Lower lobe of right lung (tissue), 2 donors: Measurements from ENCODE around the gene COL26A1. TPM values are rescaled to one million over a fixed set of nuclear protein-coding genes. Genes with fewer than 3 reads are reported as not detected.

ENCODE experiments used
- ATAC-seq, 2 donors: fragments of 200-7000 bp; cut with Tn5 transposase; one replicate each; pipeline ENCODE4 v1.9.1; 2020 to 2022; ENCODE audit warnings: mild to moderate bottlenecking in 2 of 2, moderate library complexity in 2 of 2
- DNase-seq: peaks from one replicate; pipeline ENCODE4 v3.0.0-alpha.2; 2020
- H3K27ac ChIP-seq: fragments of 200-600 bp; one replicate; pipeline ENCODE4 v1.8.0; 2022
- H3K27me3 ChIP-seq: fragments of 200-600 bp; one replicate; pipeline ENCODE4 v1.8.0; 2022; ENCODE audit warnings: low read depth
- H3K36me3 ChIP-seq: fragments of 200-600 bp; one replicate; pipeline ENCODE4 v1.8.0; 2022; ENCODE audit warnings: mild to moderate bottlenecking
- H3K4me1 ChIP-seq: fragments of 200-600 bp; one replicate; pipeline ENCODE4 v1.8.0; 2022
- H3K4me3 ChIP-seq: fragments of 200-600 bp; one replicate; pipeline ENCODE4 v1.8.0; 2022; ENCODE audit warnings: mild to moderate bottlenecking
- H3K9me3 ChIP-seq: fragments of 200-600 bp; one replicate; pipeline ENCODE4 v1.8.0; 2022
- intact Hi-C: fragments of 100-400 bp; cut with DNase I; formaldehyde crosslinking; loops from one replicate; pipeline ENCODE4 v1.11.0; 2022
- total RNA-seq: library from RNA; stranded (reverse); fragmentation: NEBNext Ultra II Directional; extraction: Animal tissue kit (Norgen Biotek cat#: 25700); gene quantifications from one replicate; pipeline ENCODE4 v1.2.1, GENCODE V29; 2021
- TF ChIP-seq, protein P1 (sequence below): fragments of 200-600 bp; IDR thresholded peaks from one replicate; pipeline ENCODE4 v1.8.0; 2022; ENCODE audit warnings: antibody characterized with exemption, mild to moderate bottlenecking
- donor health status: DM: no; HTN: yes; CAD: no; lungs with severe emphysema.

COL26A1 gene
- total RNA-seq, 1 donor from 2014 or later: 0.24 TPM

DNA sequence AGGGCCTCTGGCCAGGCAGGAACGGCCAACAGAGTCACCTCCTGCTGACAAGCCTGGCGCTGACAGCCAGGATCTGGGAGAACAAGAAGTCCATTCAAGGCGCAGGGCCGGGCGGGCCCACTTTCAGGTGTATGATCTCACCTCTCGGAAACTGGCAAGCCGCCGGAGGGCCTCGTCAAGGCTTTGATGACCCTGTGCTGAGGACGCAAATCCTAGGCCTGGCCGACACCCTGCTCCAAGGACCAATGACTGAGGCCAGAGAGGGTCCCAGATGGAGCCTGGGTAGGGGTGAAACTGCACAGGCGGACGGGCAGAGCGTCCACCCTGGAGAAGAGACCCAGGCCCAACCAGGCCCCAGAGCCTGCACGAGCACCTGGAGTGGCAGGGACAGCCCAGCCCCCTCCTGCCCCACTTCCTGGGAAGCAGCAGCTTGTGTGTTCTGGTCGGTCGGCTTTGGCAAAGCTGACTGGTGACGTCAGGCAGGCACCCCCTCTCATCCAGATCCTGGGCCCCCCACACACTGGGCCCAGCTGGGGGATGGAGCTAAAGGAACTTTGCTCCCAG lies 235.8 kb downstream of the COL26A1 start:
- Histone ChIP-seq H3K9me3 (no peaks in the 10 kb centered on the region), H3K27ac (no peak overlapping the region), H3K4me3 (no peak overlapping the region), H3K36me3 (no peaks in the 10 kb centered on the region), H3K4me1 (peaks cover 11% of the 10 kb centered on the region), H3K27me3 (peaks cover 3% of the 10 kb centered on the region)
- ATAC-seq (peak; percentile 79 to 93), DNase-seq (peak; percentile 89)
- intact Hi-C loops: no loop called here
- TF ChIP-seq, protein P1, sequence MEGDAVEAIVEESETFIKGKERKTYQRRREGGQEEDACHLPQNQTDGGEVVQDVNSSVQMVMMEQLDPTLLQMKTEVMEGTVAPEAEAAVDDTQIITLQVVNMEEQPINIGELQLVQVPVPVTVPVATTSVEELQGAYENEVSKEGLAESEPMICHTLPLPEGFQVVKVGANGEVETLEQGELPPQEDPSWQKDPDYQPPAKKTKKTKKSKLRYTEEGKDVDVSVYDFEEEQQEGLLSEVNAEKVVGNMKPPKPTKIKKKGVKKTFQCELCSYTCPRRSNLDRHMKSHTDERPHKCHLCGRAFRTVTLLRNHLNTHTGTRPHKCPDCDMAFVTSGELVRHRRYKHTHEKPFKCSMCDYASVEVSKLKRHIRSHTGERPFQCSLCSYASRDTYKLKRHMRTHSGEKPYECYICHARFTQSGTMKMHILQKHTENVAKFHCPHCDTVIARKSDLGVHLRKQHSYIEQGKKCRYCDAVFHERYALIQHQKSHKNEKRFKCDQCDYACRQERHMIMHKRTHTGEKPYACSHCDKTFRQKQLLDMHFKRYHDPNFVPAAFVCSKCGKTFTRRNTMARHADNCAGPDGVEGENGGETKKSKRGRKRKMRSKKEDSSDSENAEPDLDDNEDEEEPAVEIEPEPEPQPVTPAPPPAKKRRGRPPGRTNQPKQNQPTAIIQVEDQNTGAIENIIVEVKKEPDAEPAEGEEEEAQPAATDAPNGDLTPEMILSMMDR: no peak

DNA sequence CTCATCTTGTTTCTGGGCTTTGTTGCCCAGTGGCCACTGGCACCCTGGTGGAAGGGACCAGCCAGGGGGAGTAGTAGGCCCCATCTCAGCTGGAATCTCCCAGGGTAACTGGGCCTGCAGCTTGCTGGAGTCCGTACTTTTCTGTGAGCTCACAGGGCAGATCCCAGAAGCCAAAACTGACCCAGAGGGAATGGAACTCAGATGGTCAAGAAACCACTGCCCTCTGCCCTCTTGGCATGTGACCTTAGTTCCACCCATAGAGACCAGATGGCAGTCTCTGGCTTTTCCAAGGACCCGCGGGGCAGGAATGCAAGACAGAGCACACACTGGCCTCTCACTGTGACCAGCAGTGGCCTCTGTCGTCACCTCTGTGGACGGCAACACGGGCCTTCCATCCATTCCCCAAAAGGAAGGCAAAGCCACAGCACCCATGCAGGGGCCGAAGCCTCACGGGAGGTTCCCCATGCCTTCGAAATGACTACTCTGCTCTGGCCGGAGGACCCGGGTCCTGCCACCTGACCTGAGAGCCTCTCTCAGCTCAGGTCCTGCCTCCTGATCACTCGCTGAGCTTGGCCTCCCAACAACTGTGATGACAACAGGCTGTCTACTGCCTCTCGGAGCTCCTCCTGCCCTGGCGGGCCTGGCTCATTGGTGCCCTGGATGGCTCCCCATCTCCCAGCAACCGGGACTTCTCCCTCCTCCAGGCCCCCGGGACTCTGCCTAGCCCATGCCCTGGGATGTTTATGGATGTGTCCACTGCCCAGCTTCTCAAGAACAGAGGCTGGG lies 236.5 kb downstream of the COL26A1 start:
- no peak overlapping the region for H3K4me3 ChIP-seq
- peak in 1 of 2 donors; percentile 12 for ATAC-seq
- no peaks in the 10 kb centered on the region for H3K9me3 ChIP-seq
- DNase-seq: no peak
- peaks cover 11% of the 10 kb centered on the region for H3K4me1 ChIP-seq
- intact Hi-C loops: no loop called here
- H3K27me3 ChIP-seq: peaks cover 3% of the 10 kb centered on the region
- TF ChIP-seq, protein P1: no peak
- no peaks in the 10 kb centered on the region for H3K36me3 ChIP-seq
- no peak overlapping the region for H3K27ac ChIP-seq

DNA sequence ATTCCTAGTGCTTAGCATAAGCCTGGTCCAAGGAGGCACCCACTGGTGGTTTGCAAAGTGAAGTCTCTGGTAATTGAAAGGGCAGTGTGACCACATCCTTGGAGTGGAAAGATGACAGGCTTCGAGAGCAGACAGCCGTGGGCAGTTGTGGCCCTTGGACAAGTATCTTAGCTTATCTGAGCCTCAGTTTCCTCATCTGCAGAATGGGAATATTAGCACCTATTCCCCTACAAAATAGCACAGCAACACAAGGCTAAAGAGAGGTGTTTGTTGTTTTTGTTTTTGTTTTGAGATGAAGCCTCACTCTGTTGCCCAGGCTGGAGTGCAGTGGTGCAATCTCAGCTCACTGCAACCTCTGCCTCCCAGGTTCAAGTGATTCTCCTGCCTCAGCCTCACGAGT lies 237.1 kb downstream of the COL26A1 start:
- peaks cover 11% of the 10 kb centered on the region for H3K4me1 ChIP-seq
- TF ChIP-seq, protein P1: no peak
- ATAC-seq: no peak

DNA sequence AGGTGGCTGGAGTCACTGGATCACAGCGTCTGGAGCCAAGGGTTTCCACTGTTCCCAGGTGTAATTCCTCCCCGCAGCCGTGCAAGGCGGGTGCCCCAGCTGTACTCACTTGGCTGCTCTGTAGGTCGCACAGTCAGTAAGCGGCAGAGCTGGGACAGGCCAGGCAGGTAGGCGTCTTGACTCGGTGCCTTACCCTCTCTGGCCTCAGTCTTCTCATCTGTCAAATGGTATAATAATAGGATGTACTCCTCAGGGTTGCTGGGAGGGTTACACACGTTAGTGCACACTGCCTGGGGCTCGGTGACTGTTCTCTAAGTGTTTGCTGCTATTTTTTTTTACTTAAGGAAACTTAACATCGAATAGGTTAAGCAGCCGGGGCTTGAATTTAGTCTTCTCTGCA lies 239.4 kb downstream of the COL26A1 start:
- intact Hi-C loops: no loop called here
- Histone ChIP-seq H3K4me3 (no peak overlapping the region), H3K9me3 (no peaks in the 10 kb centered on the region), H3K27ac (no peak overlapping the region), H3K4me1 (peaks cover 11% of the 10 kb centered on the region), H3K27me3 (peaks cover 3% of the 10 kb centered on the region), H3K36me3 (no peaks in the 10 kb centered on the region)
- no peak for DNase-seq
- ATAC-seq: no peak
- TF ChIP-seq, protein P1: no peak

More for the DNA sequence above, 237.1 kb downstream of the COL26A1 start:
- Histone ChIP-seq H3K4me3 (no peak overlapping the region), H3K27me3 (peaks cover 3% of the 10 kb centered on the region), H3K27ac (no peak overlapping the region), H3K9me3 (no peaks in the 10 kb centered on the region), H3K36me3 (no peaks in the 10 kb centered on the region)
- no peak for DNase-seq
- intact Hi-C loops: no loop called here

DNA sequence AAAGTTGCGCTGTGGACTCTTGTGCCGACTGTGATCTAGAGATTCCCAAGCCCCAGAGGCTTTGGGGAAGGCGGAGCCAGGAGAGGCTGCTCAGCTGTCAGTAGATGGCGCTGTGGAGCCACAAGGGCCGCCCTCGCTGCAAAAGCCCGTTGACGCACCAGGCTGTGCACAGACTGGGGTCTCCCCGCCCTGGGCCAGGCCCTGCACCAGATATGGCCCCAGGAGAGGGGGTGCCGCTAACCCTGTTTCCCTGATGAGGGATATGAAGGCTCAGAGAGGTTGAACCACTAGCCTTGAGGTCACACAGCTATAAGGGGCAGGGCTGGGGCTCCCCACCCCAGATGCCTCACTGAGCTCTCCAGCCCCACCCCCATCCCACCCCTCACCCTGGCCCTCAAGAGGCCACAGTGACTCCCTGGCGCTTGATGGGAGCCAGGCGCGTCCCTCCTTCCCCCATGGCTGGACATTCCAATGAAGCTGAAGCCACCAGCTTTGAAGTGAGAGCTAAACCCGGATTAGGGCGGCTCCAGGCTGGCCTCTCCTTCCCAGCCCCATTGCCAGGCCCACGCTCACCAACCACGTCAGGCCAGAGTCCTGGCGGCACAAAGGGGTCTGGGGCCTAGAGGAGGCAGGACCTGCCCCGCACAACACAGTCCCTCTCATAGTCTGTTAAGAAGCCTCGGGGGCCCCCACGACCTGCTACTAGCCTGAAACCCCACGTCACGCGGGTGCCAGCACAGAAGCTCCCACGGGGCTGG lies 240.0 kb downstream of the COL26A1 start:
- ATAC-seq: peak; percentile 79 to 86
- TF ChIP-seq, protein P1: peak; percentile 94
- H3K27ac ChIP-seq: no peak overlapping the region
- intact Hi-C loops: no loop called here
- no peaks in the 10 kb centered on the region for H3K9me3 ChIP-seq
- no peak overlapping the region for H3K4me3 ChIP-seq
- peaks cover 11% of the 10 kb centered on the region for H3K4me1 ChIP-seq
- H3K27me3 ChIP-seq: peaks cover 3% of the 10 kb centered on the region
- peak; percentile 83 for DNase-seq
- no peaks in the 10 kb centered on the region for H3K36me3 ChIP-seq
